GM12878 (cell line): ENCODE measurements around the gene ARFRP1. TPM values are rescaled to one million over a fixed set of nuclear protein-coding genes. Genes with fewer than 3 reads are reported as not detected.

ENCODE experiments used
- ATAC-seq: fragments of 200-7000 bp; cut with Tn5 transposase; 3 replicates; pipeline ENCODE4 v1.9.1; 2020; ENCODE audit warnings: mild to moderate bottlenecking, moderate library complexity
- BruUV-seq: library from RNA; stranded (reverse); fragments of 400-500 nt; replicated peaks from 2 replicates; lab custom pipeline; 2021; lab: Mats Ljungman, UMichigan
- CTCF ChIA-PET: fragments of 300-600 bp; sonication (Branson Sonifier 250); formaldehyde crosslinking; extraction: SDS; loops from one replicate; lab custom pipeline; 2021; ENCODE audit warnings: inconsistent platforms; lab: Yijun Ruan, JAX
- POLR2A ChIA-PET: fragments of 350-600 bp; formaldehyde crosslinking; extraction: SDS; loops from one replicate; lab custom pipeline; 2021; ENCODE audit warnings: inconsistent platforms; lab: Charles Lee
- RAD21 ChIA-PET: fragments of 300-600 bp; sonication (Branson Sonifier 250); formaldehyde crosslinking; loops from one replicate; lab custom pipeline; 2023; ENCODE audit warnings: antibody characterized with exemption; ENCODE audit not compliant: unreplicated experiment; lab: Charles Lee
- SMC1A ChIA-PET: fragments of 300-600 bp; sonication (Branson Sonifier 250); formaldehyde crosslinking; loops from one replicate; lab custom pipeline; 2023; ENCODE audit not compliant: unreplicated experiment, uncharacterized antibody; lab: Charles Lee
- DNase-seq: peaks from one replicate; pipeline ENCODE4 v3.0.0-alpha.2; 2011; ENCODE audit warnings: low read depth, low spot score
- FAIRE-seq: peaks from 3 replicates; lab custom pipeline; 2011; peaks lifted over from hg19 to GRCh38; lab: Jason Lieb, UNC
- H2AFZ ChIP-seq: 2 replicates; pipeline ENCODE4 v1.6.0; 2011; ENCODE audit warnings: low read depth, low read length, control low read depth; ENCODE audit not compliant: control insufficient read depth
- H3K27ac ChIP-seq: 2 replicates; pipeline ENCODE4 v1.5.1; 2011; ENCODE audit warnings: control low read depth; ENCODE audit not compliant: control insufficient read depth, insufficient read depth
- H3K27me3 ChIP-seq, 2 experiments: replicated peaks in 1 of 2; 2 replicates each; pipeline versions ENCODE4 v1.6.0 to v1.6.1; 2011; ENCODE audit warnings: low read length in 1 of 2; ENCODE audit not compliant: control insufficient read depth in 2 of 2, insufficient read depth in 2 of 2
- H3K36me3 ChIP-seq, 2 experiments: 2 replicates each; pipeline ENCODE4 v1.5.1; 2011; ENCODE audit warnings: low read length in 1 of 2; ENCODE audit not compliant: control insufficient read depth in 2 of 2, insufficient read depth in 2 of 2
- H3K4me1 ChIP-seq: 2 replicates; pipeline ENCODE4 v1.6.1; 2011; ENCODE audit warnings: mild to moderate bottlenecking, low read length, moderate library complexity, mixed read lengths; ENCODE audit not compliant: control insufficient read depth, insufficient read depth
- H3K4me2 ChIP-seq: 2 replicates; pipeline ENCODE4 v1.6.0; 2011; ENCODE audit warnings: control low read depth; ENCODE audit not compliant: control insufficient read depth, insufficient read depth
- H3K4me3 ChIP-seq: fragments of 200-600 bp; sonication (generic); 2 replicates; pipeline ENCODE4 v1.5.1; 2016
- H3K79me2 ChIP-seq: 2 replicates; pipeline ENCODE4 v1.6.0; 2011; ENCODE audit warnings: low read length; ENCODE audit not compliant: control insufficient read depth, insufficient read depth
- H3K9ac ChIP-seq: 2 replicates; pipeline ENCODE4 v1.8.0; 2011; ENCODE audit warnings: low read length, control low read depth, mixed read lengths; ENCODE audit not compliant: control insufficient read depth, insufficient read depth
- H3K9me3 ChIP-seq: replicated peaks from 3 replicates; pipeline ENCODE4 v1.5.1; 2011; ENCODE audit warnings: mild to moderate bottlenecking, low read length; ENCODE audit not compliant: control insufficient read depth, insufficient read depth
- H4K20me1 ChIP-seq: 2 replicates; pipeline ENCODE4 v1.6.0; 2011; ENCODE audit not compliant: control insufficient read depth, insufficient read depth
- BRCA1 ChIP-seq: IDR thresholded peaks from 2 replicates; pipeline ENCODE4 v1.6.1; 2011; ENCODE audit warnings: low read depth, low read length, improper control_type of control experiment
- CEBPB ChIP-seq, 2 experiments: fragments of 150-350 bp in 1 of 2; IDR thresholded peaks; 2 replicates each; pipeline ENCODE4 v1.6.1; 2012 to 2014; ENCODE audit warnings: low read depth in 2 of 2, low read length in 2 of 2, borderline replicate concordance in 1 of 2, inconsistent platforms in 1 of 2
- MTA2 ChIP-seq: fragments of 450-650 bp; IDR thresholded peaks from 2 replicates; pipeline ENCODE4 v1.6.1; 2016; ENCODE audit warnings: low read depth, mild to moderate bottlenecking, moderate library complexity
- NFYA ChIP-seq: IDR thresholded peaks from 2 replicates; pipeline ENCODE4 v1.6.1; 2011; ENCODE audit warnings: low read depth, mild to moderate bottlenecking, low read length, improper control_type of control experiment, borderline replicate concordance
- SMARCA5 ChIP-seq: fragments of 450-650 bp; IDR thresholded peaks from 2 replicates; pipeline ENCODE4 v1.6.1; 2017; ENCODE audit warnings: mild to moderate bottlenecking
- TBL1XR1 ChIP-seq: IDR thresholded peaks from 2 replicates; pipeline ENCODE4 v1.6.1; 2012; ENCODE audit warnings: low read depth, low read length, improper control_type of control experiment
- ZBTB40 ChIP-seq: fragments of 450-650 bp; IDR thresholded peaks from 2 replicates; pipeline ENCODE4 v1.6.1; 2016; ENCODE audit warnings: mild to moderate bottlenecking, moderate library complexity, borderline replicate concordance
- WGBS: methylation state at CpG from one replicate; pipeline ENCODE4 v1.1.6; 2016; ENCODE audit warnings: low lambda C conversion rate; ENCODE audit not compliant: insufficient replicate concordance, insufficient coverage; ENCODE audit errors: missing lambda C conversion rate; 5-methylcytosine and 5-hydroxymethylcytosine counted together
- in situ Hi-C: fragments of 300-500 bp; cut with MboI; formaldehyde crosslinking; loops from 9 replicates; pipeline ENCODE4 v1.14.3; 2018; ENCODE audit warnings: mixed read lengths
- intact Hi-C: fragments of 100-400 bp; cut with micrococcal nuclease; formaldehyde crosslinking; loops from one replicate; pipeline ENCODE4 v1.14.2; 2022; ENCODE audit not compliant: unreplicated experiment
- polyA plus RNA-seq, 11 experiments: library from polyadenylated mRNA; depleted of rRNA in 4 of 11; unstranded in 6 of 11; stranded (reverse) in 5 of 11; fragments of >200 nt; fragmentation: Nextera tagmentation in 4 of 11; fragmentation: Illumina TruSeq in 1 of 11; extraction: Ambion mirVana in 4 of 11; extraction: Trizol in 1 of 11; gene quantifications; 1 replicate in 1 of 11; 2 replicates in 10 of 11; pipeline versions ENCODE4 v1.2.1 to v1.2.3, GENCODE V29; 2011 to 2016; ENCODE audit warnings: inconsistent platforms in 2 of 11, missing spikeins in 2 of 11, low read depth in 1 of 11
- total RNA-seq, 4 experiments: library from RNA; depleted of rRNA in 3 of 4; stranded (reverse); fragments of >200 nt in 3 of 4; fragmentation: Illumina TruSeq in 1 of 4; extraction: Trizol in 1 of 4; gene quantifications; 2 replicates each; pipeline versions ENCODE4 v1.2.1 to v1.2.3, GENCODE V29; 2013 to 2021
- TF ChIP-seq, protein P1 (sequence below): IDR thresholded peaks from 2 replicates; pipeline ENCODE4 v1.6.1; 2012; ENCODE audit warnings: low read depth, low read length, improper control_type of control experiment

Gene ARFRP1
- total and polyA plus RNA-seq, 10 of the 15 experiments (the other 5 are each of a cell fraction or from before 2014, with no cell fraction given): 0.37 to 71.7 (median 34.6) TPM

DNA sequence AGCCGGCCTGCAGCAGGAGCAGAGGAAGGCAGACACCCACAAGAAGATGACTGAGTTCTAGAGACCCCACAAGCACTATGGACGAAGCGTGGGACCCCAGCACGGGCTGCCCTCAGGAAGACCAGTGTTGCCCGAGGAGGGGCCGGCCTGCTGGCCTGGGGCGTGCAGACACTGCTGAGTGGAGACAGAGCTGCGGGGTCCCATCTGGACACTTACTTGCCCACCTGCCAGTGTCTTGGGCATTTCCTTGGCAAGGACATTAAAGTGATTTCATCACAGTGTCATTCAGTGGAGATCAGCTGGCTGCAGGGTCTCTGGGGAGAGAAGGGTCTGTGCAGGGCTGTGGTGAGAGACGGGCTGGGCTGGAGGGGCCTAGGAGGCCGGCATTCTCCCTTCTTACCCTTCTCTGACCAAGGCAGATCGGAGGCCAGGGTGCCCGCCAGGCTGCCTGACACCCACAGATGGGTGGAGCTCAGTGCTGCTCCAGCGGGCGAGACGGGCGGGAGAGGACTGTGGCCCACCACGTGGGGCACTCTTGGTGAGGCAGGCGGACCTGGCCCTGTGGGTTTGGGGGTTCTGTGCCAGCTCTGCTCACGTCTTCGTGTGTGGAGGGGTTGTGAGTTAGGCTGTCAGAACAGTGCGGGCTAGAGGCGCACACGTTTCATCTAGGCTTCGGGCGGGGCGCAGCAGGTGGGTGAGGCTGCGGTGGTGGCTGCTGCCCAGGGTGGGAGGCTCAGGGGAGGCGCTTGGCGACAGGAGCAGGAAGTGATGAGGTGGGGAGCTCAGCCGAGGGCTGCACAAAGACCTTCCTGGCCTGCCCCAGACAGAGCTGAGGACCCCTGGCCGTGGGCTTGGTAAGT is 28.3 kb upstream of the ARFRP1 start, which contains the start of gene LIME1 (continued):
- TF ChIP-seq, protein P1, sequence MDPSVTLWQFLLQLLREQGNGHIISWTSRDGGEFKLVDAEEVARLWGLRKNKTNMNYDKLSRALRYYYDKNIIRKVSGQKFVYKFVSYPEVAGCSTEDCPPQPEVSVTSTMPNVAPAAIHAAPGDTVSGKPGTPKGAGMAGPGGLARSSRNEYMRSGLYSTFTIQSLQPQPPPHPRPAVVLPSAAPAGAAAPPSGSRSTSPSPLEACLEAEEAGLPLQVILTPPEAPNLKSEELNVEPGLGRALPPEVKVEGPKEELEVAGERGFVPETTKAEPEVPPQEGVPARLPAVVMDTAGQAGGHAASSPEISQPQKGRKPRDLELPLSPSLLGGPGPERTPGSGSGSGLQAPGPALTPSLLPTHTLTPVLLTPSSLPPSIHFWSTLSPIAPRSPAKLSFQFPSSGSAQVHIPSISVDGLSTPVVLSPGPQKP: no peak
- TF ChIP-seq SMARCA5: 0 out of 2 replicates have a peak, but pooled peaks have one; percentile 8
- 0 out of 2 replicates have a peak, but pooled peaks have one; percentile 30 for TF ChIP-seq MTA2
- TF ChIP-seq TBL1XR1: no peak

DNA sequence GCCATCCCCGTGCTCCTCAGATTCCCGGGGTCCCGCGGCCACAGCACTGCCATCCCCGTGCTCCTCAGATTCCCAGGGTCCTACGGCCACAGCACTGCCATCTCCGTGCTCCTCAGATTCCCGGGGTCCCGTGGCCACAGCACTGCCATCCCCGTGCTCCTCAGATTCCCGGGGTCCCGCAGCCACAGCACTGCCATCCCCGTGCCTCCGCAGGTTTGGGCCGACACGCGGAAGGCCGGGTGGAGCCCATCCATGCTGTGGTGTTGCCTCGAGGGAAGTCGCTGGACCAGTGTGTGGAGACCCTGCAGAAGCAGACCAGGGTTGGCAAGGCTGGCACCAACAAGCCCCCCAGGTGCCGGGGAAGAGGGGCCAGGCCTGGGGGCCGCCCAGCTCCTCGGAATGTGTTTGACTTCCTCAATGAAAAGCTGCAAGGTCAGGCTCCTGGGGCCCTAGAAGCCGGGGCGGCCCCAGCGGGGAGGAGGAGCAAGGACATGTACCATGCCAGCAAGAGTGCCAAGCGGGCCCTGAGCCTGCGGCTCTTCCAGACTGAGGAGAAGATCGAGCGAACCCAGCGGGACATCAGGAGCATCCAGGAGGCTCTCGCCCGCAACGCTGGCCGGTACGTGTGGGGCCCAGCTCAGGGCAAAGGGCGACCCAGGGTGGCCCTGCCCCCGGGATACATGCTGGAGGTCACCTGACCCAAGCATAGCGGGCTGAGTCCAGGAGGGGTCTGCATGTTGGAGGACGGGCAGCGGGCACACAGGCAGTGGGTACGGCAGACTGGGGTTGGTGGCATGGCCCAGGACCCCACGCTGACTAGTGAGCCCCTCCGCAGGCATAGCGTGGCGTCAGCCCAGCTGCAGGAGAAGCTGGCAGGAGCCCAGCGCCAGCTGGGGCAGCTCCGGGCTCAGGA is 27.4 kb upstream of the ARFRP1 start:
- ATAC-seq (no peak), DNase-seq (no peak), FAIRE-seq (no peak)
- no peak overlapping the region for H2AFZ ChIP-seq
- WGBS: 97% methylated on average over 48 of the region's 48 CpGs
- H3K27me3 ChIP-seq: no peaks in the 10 kb centered on the region
- ChIA-PET RAD21 (interaction anchor here (1.3 to 4.2 kb wide), 5 partner anchors 7 to 198 kb away, joined by 3 to 32 read pairs (median 5); partner anchors contain the start of genes ARFRP1, PTK6 and ZGPAT), CTCF (interaction anchor here (1.3 to 2.9 kb wide), 2 partner anchors 28 to 93 kb away, joined by 5 to 28 read pairs; partner anchors contain the start of genes ARFRP1 and ZGPAT), POLR2A (interaction anchor here (1.4 to 2.1 kb wide), 2 partner anchors 29 to 130 kb away, joined by 4 to 6 read pairs; partner anchors contain the start of gene TPD52L2), SMC1A (interaction anchor here (1.2 to 1.5 kb wide), 3 partner anchors 8 to 37 kb away, joined by 3 to 4 read pairs (median 4); no protein-coding TSS in a partner anchor)
- peaks cover 44% of the 10 kb centered on the region for H3K4me1 ChIP-seq
- in situ Hi-C loops (no loop called here), intact Hi-C loops (no loop called here)
- no peak overlapping the region for H3K9ac ChIP-seq
- H3K4me3 ChIP-seq: no peak overlapping the region
- no peak overlapping the region for H3K27ac ChIP-seq
- H3K9me3 ChIP-seq: 0 out of 3 replicates have a peak, but pooled peaks cover under 1% of the 10 kb centered on the region
- no peak overlapping the region for H3K4me2 ChIP-seq
- H3K36me3 ChIP-seq: peaks cover 8 to 25% of the 10 kb centered on the region in 2 experiments; a peak in 3 of 4 replicates
- peaks cover 29% of the 10 kb centered on the region for H3K79me2 ChIP-seq
- H4K20me1 ChIP-seq: no peaks in the 10 kb centered on the region
- TSS peak; percentile 53 for BruUV-seq
- no peak for TF ChIP-seq BRCA1
- TF ChIP-seq NFYA: no peak
- TF ChIP-seq ZBTB40: no peak
- TF ChIP-seq CEBPB (IDR thresholded peaks at IDR 0.05; ENCODE audit: borderline replicate concordance in 1 of 2, low read depth in 2 of 2, low read length in 2 of 2): no peak
